GM21737 (cell line): ENCODE results near the gene MRNIP.
A peak's percentile ranks its signal among the peaks of the same experiment; 100 is the strongest.
"Not testable (repeated sequence)": the region's sequence is repeated elsewhere in the genome, so short reads cannot be mapped to it uniquely, and the experiment has no call there.

Experiments used
- ATAC-seq: cut with Tn5 transposase; IDR thresholded peaks from one replicate; pipeline ENCODE4 v1.9.1; 2021; ENCODE audit warnings: mild to moderate bottlenecking, moderate library complexity; ENCODE audit not compliant: unreplicated experiment

MRNIP gene

DNA sequence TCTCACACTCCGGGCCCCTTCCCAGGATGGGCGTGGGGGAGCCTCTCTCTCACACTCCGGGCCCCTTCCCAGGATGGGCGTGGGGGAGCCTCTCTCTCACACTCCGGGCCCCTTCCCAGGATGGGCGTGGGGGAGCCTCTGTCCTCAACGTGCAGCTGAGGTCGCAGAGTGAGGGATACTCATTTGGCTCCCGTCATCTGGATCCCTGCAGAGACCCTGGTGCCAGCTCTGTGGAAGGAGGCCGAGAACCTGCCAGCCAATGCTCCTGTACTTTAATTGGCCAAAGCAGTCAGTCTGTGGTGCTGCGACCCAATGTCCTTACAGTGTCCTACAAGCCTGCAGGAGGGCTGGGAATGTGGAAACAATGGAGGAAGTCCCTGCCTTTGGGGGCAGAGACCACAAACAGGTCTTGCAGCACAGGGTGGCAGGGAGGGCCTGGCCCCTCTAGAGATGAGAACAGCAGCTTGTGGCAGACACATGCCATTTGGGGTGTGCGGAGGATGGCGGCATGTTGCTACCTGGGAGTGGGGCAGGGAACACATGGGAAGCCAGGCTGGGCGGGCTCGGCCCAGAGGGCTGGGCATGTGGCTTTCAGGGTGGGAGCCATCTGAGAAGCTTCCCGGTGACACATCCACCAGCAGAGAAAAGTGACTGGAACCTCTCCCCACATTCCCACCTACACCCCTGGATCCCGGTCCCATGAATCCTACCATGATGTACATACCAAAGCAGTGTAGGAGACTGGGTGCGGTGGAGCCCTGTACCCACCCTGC is 13.6 kb upstream of the MRNIP start:
- ATAC-seq = no peak

DNA sequence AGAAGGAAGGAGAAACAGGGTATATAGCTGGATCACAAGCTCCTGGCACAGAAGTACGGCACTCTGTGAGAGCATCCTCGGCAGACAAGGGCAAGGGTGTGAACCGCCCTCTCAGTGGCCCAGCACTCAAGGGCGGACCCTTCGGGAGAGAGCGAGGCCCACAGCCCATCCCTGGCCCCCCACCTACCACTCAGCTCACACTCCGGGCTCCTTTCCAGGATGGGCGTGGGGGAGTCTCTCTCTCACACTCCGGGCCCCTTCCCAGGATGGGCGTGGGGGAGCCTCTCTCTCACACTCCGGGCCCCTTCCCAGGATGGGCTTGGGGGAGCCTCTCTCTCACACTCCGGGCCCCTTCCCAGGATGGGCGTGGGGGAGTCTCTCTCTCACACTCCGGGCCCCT is 12.9 kb upstream of the MRNIP start:
- not testable (repeated sequence) for ATAC-seq

DNA sequence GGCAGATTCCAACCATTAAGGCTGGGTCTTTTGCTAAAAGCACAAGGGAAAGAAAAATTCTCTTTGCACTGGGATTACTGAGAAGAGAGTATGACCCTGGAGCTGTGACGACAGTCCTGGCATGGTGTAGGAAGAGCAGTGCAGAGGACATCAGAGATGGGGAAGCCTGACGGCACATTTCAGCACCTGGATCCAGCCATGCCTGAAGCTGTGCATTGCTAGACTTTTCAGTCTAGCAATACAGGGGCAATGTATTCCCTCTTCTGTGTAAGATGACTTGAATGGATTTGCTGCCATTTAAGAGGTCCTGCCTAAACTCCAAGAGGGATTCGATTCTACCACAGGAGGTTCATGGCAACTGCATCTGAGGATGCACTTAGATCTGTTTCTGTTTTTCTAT is 12.3 kb upstream of the MRNIP start:
- no peak for ATAC-seq

DNA sequence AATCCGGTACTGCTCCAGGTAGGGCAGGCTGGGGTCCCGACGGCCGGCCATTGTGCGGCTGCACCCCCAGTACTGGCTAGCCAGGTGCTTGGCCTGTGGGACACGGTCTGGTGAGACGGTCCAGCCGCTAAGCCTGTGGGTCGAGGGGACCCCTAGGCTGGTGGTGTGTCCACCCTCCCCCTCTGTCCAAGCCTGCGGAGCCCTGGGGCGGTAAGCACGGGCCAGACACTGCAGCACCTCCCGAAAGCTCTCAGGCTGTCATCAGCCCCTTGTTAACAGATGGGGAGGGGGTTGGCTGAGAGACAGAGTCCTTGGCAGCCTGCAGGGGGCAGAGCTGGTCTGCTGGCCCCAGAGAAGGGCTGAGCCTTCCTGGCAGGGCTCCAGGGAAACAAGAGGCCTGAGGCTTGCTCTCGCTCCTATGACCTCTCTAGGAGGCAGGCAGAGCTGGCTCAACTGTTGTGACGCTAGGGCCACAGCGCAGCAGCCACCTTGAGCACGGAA is 11.8 kb upstream of the MRNIP start:
- ATAC-seq = no peak

DNA sequence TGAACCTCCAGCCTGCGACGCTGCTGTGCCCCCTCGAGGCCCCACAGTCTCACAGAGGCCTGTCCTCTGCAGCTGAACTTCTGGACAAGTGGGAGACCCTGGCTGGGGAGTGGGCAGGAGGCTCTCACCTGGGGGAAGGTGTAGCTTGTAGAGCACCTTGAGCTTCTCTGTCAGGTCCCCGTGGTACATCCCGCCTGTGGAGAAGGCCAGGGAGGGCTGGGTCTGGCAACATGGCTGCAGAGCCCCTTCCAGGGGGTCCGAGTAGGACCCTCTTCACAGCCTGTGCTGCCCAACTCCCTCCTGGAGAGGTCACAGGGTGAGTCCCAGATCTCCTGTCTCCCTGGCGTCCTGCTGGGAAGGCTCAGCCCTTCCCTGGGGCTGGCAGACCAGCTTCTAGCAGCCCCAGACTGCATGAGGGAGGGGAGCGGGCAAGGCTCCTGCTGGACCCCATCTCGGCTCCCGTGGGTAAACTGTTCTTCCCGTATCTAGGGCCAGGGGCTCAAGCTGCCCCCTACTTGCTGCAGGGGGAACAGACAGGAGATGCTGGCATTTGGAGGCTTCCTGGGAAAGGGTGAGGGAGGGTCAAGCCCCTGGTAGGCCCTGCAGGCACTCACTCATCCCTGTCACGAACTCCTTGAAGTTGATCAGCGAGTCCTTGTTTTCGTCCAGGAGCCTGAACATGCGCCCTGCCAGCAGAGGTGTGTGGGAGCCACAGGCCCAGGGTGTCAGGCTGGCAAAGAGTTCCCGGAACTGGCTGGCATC is 11.2 kb upstream of the MRNIP start:
- ATAC-seq = no peak

DNA sequence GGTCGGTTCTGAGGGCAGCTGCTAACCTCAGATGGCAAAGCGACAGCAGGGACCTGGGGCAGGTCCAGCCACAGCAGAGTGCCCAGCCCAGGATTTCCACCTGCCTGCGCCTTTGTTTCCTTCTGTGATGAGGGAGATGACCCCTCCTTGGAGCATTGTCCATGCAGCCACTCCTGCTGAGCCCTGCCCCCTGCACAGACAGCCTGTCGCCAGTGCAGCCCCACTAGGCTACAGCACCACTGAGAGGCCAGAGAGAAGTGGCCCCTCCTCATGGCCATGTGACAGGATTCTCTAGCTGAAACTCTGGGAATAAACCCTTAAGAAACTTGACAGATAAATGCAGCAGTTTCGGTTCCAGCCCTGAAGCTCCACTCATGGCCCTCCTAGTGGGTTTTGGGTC is 10.5 kb upstream of the MRNIP start:
- ATAC-seq = no peak

DNA sequence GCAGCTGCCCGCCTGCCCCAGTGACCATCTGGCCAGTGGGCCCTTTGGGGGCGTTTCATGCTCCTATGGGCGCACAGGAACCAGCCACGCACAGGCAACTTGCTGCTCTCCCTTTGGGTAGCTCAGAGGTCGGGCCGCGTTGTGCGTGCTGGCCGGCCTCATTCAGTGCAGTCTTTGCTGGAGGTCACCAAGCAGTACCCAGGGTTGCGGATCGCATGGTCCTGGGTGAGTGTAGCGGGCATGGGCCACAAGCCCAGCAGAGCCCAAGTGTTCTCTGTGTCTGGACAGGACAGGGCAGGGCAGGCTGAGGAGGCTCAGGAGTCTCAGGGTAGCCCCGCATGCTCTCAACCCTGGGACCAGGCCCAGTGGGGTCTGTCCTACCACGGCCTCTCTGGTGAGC is 9.9 kb upstream of the MRNIP start:
- no peak for ATAC-seq

DNA sequence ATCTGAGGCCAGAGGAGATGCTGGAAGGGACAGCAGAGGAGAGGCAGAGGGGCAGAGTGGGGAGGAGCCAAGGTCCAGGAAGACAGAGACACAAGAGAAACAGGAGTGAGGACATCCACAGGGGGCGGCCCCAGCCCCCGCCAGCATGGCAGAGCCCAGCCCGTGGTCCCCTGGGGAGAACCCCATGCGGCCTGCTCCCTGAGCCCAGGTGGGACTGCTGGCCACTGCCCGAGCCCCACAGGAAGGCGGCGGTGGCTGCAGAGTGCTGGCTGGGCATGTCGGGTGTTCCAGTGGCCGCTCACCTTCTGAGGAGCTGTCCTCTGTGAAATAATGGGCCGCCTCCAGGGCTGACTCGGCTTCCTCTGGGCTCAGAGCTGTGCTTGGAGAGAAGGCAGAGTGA is 8.9 kb upstream of the MRNIP start:
- ATAC-seq = no peak

DNA sequence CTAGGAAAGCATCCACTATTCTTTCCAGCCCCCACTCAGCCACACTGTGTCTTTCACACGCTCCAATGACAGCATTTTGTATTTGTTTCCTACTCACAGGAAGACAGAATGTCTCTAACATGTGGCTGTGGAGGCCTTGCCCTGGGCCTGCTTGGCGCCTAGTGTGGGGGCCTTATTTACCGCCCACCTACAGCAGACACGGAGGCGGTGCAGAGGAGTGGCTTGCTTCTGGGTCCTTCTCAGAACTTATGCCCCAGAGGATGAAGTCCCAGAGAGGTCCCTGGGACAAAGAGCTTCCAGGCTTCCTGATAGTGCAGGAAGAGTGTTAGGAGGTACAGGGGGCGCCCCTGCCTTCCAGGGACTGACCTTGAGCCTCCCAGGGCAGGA is 8.5 kb upstream of the MRNIP start:
- ATAC-seq = no peak

DNA sequence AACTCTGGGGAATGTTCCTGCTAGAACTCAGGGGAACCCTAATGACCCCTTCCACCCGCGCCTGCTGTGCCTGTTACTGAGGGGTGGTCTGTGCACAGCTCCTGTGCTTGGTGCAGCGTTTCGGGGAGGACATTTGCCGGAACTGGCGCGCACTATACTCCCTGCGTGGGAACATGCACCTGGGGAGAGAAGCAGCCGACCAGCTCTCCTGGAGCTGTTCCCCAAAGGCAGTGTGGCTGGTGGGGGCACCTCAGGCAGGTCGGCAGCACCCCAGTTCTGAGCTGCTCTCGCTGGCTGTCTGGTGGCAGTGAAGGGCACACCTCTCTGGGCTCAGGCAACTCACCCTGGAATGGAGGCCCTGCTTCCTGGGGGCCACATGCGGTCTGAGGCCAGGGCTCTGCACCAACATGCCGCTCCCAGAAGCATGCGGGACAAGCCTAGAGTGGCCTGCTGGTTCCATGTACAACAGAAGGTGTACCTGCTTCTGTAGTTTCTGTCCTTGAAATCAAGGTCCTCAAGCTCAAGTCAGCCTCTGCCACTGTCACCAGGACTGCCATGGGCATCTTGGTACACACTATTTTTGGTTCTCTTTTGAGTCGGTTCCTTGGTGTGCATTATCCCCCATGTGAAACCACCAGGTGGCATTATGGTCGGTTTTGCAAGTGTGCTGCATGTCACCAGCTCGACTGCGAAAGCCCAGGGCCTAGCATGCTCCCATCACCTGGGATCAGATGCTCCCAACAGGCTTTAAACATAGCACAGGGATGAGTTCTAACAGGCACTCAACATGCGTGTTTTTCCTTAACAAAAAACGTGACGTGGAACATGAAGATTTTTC is 7.8 kb upstream of the MRNIP start:
- no peak for ATAC-seq

DNA sequence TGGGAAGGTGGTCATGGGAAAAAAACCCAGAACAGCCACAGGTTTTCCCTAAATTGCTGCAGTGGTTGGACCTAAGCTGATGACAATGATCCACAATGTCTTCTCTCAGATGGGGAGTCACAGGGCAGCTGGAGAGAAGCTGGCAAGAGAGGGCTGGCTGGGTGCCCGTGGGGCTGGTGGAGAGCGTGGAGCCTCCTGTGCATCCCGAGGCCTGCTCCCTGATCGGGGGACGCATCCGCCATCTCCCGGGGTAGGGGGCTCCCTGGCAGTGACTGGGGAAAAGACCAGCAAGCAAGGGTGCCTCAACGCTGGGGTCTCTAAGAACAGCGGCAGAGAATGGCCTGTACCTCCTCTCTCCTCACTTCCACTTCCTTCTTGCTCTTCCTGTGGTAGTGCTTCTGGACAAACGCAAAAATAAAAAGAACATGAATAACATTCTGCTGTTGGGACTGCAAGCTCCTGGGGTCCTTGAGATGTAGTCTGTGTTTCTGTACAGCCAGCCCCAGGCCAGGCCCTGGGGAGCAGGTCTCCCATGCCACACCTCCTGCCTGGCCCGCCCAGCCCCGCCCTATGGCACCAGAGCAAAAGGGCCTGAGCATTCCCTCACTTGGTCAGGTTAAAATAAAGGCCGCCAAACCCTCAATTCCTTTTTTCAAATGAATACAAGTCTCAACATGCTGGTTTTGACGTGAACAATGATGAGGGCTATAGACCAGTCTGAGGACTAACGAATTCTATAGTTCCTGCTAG is 7.0 kb upstream of the MRNIP start:
- no peak for ATAC-seq

DNA sequence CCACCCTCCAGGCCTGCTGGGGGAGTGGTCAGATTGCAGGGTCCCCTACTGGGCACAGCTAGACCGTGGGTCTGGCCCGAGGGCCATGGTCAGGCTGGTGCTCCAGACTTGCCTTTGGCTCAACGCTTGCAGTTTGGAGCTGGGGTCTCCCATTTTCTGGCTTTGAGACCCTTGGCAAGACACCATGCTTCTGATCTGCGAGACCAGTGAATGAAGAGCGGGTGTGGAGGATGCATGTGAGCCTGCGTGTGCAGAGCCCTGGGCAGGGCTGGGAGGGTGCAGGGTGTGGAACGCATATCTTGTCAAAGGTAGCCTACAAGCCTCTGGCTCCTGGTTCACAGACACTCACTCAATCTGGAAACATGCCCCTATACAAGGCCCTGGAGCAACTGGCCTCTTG is 6.1 kb upstream of the MRNIP start:
- ATAC-seq = no peak

DNA sequence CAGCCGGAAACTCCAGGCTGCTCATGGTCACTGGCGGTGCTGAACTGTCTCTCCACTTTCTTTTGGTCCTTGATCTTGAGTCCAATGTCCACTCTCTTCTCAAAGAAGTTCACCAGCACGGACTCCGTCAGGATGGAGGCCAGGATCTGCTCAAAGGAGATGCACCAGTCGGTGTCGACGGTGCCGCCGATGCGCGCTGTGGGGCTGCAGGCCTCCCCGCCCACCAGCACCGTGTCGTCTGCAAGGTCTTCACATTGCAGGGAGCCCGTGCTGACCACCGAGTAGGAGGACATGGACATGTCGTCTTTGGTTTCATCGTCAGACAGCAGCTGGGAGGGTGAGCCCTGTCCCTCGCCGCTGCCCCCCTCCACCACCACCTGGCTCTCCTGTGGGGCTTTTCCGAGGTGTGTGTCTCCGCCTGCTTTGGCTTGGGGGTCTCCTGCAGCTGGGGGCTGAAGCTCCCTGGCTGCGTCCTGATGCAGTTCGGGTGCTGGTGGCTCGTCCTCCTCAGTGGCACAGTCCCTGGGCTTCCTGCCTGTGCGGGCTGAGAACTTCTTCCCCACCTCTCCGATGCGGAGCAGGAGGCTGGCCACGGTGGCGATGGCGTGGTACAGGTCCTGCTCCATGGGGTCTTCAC is 5.0 kb upstream of the MRNIP start:
- no peak for ATAC-seq

DNA sequence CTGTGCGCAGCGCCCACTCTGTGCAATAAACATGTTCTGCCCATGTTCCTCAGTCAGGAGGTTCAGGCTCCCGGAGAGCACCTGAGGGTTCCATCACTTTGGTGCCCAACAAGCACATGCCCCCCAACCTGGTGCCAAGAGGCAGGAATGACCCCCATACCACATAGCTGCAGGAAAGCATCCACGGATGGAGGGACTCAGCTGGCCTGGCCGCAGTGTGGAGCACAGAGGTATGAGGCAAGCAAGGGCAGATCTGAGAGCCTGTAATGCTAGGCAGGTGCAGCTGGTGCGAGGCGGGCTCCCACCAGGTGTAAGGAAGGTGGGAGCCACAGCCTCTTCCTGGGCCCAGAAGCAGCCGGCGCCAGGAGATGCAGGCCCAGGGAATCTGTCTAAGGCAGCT is 4.3 kb upstream of the MRNIP start:
- no peak for ATAC-seq

DNA sequence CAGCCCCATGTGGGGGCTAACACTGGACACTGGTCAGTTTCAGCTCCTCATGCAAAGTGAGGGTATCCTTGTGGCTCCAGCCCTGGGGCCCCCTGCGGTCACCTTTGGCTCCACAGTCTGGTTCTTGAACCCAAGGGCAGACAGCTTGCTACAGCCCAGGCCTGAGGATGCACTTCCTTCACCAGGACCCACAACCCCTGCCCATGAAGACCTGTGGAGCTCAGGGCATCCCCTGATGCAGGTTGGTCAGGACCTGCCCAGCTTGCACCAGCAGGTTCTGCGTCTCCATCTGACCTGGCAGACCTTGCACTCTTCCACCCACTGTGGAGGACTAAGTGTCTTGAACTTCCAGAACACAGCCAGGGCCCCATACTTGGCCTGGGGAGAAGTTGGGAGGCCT is 3.7 kb upstream of the MRNIP start:
- no peak for ATAC-seq

DNA sequence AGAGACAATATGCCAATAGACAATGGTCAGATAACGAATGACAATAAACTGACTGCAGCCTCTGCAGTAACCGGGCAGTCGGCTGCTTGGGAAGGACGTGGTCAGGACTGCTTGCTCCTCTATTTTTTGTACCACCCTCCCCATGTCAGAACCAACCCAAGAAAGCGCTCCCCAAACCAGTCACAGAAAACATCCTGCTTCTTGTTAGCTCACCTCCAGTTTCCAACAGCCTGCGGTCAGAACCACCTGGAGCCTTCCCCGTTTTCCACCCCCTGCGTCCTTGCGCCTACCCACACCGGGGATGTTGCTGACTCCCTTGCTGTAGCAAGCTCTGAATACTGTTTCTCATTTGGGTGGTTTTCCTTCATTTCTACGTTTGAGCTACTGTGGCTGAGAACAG is 1.7 kb upstream of the MRNIP start:
- no peak for ATAC-seq

DNA sequence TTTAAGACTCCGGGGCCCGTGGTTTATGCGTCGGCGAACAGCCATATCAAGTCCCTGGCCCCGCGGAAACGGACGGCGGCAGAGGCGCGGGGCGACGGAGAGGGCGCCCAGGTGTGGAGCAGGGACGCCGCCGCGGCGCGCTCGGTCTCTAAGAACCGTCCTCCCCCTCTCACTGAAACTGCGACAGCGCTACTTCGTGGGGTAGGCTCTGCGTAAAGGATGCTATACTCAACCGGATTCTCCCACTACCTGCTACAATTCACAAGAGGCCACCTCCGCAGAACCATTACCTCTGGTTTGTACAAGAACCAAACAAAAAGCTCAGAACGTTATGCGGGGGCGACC is 404 bp downstream of the MRNIP start:
- peak; percentile 35 for ATAC-seq

DNA sequence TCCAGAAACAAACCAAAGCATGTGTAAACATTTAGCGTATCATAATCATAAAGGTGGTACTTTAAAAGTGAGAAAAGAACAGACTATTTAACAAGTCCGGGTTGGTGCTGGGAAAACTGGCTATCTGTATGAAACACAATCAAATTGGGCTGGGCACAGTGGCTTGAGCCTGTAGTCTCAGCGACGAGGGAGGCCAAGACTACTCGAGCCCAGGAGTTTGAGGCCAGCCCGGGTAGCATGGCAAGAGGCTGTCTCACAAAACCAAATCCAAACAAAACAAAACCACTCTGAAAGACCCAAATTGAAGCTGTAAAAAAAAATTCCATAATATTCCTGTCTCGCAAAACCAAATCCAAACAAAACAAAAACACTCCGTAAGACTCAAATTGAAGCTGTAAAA is 4.3 kb downstream of the MRNIP start:
- ATAC-seq = no peak

DNA sequence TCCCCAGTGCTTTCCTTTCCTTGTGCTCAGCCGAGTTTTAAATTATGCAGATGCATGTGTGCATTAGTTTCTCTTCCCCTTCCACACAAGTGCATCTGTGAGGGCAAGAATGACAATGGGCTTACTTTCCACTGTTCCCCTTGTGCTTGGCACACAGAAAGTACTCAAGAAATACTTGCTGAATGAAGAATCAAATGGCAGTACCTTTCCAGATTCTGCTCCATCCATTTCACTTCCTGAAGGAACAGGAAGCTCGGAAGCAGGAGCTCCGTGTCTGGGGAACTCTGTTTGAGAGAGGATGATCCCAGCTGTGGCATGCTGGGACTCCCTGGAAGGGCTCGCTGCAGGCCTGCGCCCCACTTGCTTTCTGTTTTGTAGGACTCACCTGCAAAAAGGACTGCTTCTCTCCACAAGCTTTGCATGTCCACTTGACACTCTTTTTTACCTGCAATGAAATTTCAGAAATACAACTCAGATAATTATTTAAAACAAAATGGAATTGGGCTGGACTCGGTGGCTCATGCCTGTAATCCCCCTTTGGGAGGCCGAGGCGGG is 5.5 kb downstream of the MRNIP start:
- ATAC-seq = peak; percentile 76

DNA sequence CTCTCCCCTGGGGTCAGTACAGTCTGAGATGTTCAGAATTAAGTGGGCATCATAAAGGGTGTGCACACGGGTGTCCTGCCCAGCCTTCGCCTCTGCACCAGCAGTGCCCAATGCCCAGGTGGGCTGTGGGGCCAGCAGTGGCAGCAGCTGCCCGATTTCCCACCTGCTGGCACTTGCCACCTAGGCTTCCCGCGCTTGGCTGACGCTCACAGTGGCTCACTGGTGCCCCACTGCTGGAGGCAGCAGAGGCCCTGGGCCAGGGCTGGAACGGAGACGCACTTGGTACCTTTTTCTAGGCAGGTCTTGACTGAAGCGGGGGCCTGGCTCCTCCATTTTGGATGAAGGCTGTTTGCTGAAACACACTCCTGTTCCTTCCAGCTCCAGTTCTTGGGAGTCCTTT is 17.0 kb downstream of the MRNIP start:
- no peak for ATAC-seq
